ENCODE results near the gene XPNPEP1.

DNA sequence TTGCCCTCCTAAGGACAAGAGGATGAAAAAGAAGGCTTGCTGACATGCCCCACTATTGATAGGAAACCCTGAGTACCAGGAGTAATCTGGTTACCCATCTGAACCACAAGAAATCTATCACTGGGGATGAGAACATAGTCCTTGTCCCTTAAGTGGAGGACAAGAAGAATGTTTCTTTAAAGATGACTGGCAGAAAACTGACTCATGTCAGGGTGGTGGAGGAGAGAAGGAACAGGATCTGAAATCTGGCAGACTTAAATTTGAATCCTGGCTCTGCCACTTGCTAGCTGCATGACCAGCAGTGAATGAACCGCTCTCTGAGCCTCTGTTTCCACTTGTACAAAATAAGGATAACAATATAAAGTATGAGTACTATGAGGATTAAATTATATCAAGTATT lies 38.9 kb upstream of the XPNPEP1 start:
- TF ChIP-seq ZNF8 (CRISPR knock-in tag; IDR thresholded peaks at IDR 0.05): no peak
- TF ChIP-seq BACH2 (CRISPR knock-in tag; IDR thresholded peaks at IDR 0.05; ENCODE audit: borderline replicate concordance): no peak
- TF ChIP-seq TCF4 (CRISPR knock-in tag; IDR thresholded peaks at IDR 0.05; ENCODE audit: borderline replicate concordance): no peak

All from SK-N-SH treated with all-trans-retinoic acid at 6 μM for 48 hours (cell line).